Panc1 (cell line): ENCODE results near the gene FBXW11.

ENCODE experiments used
- CTCF ChIP-seq: fragments of 450-650 bp; IDR thresholded peaks from 2 replicates; pipeline ENCODE4 v1.5.1; 2017; ENCODE audit warnings: mild to moderate bottlenecking
- POLR2AphosphoS5 ChIP-seq: IDR thresholded peaks from 2 replicates; pipeline ENCODE4 v1.6.1; 2012; ENCODE audit warnings: mild to moderate bottlenecking, low read depth, low read length, moderate library complexity
- REST ChIP-seq, 2 experiments: IDR thresholded peaks; 2 replicates each; pipeline ENCODE4 v1.6.1; 2011 to 2012; ENCODE audit warnings: low read depth in 2 of 2, control low read depth in 1 of 2, low read length in 1 of 2, mild to moderate bottlenecking in 1 of 2, moderate library complexity in 1 of 2; ENCODE audit not compliant: insufficient read depth in 1 of 2
- SIN3A ChIP-seq: IDR thresholded peaks from 2 replicates; pipeline ENCODE4 v1.6.1; 2012; ENCODE audit warnings: low read depth, mild to moderate bottlenecking, low read length, moderate library complexity, borderline replicate concordance; ENCODE audit not compliant: insufficient read depth

- TF ChIP-seq CTCF (no peak), POLR2AphosphoS5 (no peak), REST (IDR thresholded peaks at IDR 0.05; ENCODE audit: insufficient read depth in 1 of 2, low read depth in 2 of 2, low read length in 1 of 2) (no peak), SIN3A (no peak)
These were observed 60.2 kb downstream of the FBXW11 start for GRCh38 chr5:171946000-171946781.
